CD4-positive, alpha-beta T cell treated with Interferon alpha-2 for 1 hour (primary cell): Measurements from ENCODE around the gene RHBDL1.

ENCODE experiments used
- DNase-seq, 2 donors: peaks; one replicate each; pipeline ENCODE4 v3.0.0-alpha.2; 2020 to 2022

RHBDL1 gene

DNA sequence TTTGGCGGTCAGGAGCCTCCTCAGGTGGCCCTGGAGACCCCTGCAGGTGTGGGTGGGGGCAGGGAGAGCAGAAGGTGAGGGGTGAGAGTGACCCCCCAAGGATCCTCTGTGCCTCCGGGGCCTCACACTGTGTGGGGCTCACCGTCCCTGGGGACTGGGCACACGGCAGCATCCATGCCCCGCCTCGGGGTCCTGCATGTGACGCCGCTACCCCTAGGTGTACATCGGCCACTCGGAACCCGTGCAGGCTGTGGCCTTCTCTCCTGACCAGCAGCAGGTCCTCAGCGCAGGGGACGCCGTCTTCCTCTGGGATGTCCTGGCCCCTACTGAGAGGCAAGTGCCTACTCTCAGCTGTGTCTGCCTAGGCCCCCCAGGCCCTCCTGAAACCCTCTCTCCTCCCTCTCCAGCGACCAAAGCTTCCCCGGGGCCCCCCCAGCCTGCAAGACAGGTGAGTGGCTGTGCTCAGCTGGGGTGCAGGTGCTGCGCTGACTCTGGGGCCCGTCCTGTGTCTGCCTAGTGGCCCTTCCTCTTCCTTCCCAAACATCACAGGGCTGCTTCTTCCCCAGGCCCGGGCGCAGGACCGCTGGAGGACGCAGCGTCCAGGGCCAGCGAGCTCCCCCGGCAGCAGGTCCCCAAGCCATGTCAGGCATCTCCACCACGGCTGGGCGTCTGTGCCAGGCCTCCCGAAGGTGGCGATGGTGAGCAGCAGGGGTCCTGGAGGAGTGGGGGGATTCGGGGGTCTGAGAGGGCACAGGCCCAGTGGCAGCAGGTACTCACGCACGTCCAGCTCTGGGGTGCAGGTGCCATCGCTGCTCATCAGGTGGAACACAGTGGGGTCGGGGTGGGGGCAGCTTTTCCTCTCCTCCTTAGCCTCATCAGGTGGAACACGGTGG is 16.5 kb upstream of the RHBDL1 start:
- no peak for DNase-seq

GRCh38 chr16:659618-660017 is 15.9 kb upstream of the RHBDL1 start:
- no peak for DNase-seq

DNA sequence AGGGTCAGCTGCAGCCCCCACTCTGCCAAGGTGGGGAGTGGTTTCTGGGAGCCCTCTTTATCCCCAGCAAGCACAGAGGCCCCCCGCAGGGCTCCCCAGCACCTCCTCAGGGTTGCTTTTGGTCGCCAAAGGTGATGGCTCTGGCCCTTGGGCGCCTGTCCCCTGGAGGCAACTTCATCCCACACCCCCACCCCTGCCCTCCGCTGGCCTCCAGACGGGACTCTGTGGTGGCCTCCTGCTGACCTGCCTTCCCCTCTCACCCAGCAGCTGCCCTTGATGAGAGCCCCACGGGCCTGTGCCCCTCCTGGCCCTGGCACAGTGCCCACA is 15.4 kb upstream of the RHBDL1 start:
- no peak for DNase-seq

GRCh38 chr16:660459-661183 is 14.8 kb upstream of the RHBDL1 start:
- DNase-seq, result peak; percentile 72 to 78

DNA sequence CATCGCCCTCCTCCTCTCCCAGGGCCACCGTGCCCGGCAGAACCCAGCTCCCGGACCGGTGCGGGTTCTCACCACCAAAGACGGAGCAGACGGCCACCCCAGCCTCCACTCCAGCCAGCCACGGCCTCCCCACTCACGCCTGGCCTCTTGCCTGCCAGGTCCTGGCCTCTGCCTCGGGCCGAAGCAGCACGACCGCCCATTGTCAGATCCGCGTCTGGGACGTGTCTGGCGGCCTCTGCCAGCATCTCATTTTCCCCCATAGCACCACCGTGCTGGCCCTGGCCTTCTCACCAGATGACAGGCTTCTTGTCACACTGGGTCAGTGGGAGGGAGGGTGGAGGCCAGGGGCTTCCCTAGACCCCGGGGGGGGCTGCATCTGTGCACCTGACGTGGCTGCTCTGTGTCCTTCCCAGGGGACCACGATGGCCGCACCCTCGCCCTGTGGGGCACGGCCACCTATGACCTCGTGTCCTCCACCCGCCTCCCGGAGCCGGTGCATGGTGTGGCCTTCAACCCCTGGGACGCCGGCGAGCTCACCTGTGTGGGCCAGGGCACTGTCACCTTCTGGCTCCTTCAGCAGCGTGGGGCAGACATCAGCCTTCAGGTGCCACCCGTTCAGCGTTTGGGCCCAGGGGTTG is 14.2 kb upstream of the RHBDL1 start:
- DNase-seq, result no peak

DNA sequence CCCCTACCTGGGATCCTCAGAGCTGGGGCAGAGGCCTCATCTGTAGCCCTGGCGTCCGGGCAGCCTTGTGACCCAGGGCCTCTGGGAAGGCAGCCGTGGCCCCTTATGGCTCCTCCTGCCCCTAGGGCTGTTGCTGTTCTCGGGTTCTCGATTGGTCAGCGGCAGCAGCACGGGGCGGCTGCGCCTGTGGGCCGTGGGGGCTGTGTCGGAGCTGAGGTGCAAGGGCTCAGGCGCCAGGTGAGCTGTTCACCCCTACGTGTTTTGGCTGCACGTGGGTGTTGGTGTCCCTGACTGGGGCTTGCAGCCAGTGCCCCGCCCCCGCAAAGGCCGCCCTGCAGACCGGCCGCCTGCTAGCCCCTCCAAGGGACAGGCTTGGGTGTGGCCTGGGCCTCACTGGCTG is 13.4 kb upstream of the RHBDL1 start:
- DNase-seq, result no peak

DNA sequence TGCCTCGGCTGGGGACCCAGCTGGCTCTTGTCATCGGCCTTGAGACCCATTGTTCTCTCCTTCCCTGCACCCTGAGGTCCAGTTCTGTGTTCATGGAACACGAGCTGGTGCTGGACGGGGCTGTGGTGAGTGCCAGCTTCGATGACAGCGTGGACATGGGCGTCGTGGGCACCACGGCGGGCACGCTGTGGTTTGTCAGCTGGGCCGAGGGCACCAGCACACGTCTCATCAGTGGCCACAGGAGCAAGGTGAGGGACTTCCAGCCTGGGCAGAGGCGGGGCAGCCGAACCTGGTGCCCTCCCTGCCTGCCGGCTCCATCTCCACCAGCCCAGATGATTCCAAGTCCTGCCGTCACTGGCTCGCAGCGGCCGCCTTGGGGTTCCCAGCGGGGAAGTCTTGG is 12.9 kb upstream of the RHBDL1 start:
- no peak for DNase-seq

DNA sequence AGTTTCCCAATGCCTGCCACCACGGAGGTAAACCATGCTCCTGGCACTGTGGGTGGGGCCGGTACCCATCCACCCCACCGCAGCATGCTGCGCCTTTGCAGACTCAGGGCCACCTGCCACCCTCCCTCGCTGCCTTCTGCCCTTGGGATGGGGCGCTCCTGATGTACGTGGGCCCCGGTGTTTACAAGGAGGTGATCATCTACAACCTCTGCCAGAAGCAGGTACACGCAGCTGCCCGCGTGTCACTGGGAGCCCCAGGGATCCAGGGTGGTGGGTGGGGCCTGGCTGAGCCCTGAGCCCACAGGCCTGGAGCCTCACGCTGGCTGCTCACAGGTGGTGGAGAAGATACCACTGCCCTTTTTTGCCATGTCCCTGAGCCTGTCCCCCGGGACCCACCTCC is 8.9 kb upstream of the RHBDL1 start:
- DNase-seq, result no peak

DNA sequence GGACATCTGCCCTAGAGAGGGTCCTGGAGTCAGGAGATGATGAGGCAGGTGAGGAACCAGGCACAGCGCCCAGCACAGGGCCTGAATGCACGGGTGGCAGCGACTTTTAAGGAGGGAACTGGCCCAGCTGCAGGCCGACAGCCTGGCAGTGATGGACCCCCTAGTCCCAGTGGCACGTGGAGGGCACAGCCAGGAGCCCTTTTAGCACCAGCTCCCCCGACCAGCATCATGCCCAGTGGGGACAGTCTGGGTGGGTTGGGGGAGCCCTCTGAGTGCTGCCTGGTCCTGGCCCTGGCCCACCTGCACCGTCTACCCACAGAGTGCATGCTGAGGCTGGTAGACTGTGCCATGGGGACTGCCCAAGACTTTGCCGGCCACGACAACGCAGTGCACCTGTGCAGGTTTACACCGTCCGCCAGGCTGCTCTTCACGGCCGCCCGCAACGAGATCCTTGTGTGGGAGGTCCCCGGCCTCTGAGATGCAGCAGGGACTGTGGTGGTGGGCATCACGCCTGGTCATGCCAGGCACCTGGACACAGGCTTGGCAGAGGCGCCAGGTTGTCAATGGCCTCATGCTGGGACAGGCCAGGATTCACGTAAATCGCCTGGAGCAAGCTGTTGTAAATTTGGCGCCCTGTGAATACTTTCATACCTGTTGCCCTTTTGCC is 8.2 kb upstream of the RHBDL1 start:
- no peak for DNase-seq

DNA sequence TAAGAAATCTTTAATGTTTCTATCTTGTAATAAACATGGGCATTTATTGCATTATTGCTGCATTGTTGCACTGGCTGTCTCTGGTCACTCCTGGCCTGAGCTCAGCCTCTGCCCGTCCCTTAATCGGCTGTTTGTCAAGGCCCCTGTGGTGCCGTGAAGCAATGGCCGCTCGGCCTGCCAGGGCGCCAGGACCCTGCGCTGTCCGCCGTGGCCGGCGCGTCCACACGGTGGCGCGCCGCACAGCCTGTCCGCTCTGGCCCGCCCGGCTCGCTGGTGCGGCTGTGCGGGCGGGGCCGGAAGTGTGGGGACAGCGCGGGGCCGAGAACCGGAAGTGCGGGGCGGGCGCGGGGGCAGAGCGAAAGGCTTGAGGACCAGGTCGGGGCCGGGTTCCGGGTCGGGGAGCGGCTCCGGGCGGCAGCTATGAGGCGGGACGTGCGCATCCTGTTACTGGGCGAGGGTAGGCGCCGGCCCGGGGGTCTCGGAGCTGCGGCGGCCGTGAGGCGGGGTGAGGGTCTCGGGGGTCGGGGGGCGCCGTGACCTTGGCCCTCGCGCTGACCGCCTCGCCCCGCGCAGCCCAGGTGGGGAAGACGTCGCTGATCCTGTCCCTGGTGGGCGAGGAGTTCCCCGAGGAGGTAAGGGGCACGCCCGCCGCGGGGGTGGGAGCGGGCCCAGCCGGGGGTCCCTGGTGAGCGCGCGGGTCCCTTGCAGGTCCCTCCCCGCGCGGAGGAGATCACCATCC is 7.5 kb upstream of the RHBDL1 start, which contains the start of gene RHOT2:
RHOT2 (plus strand) TSS at position 353 of the 739 bp plus-strand sequence; CDS start at position 421, 68 bp downstream.
- DNase-seq, result peak; percentile 92 to 94

- DNase-seq, result no peak
Observed at GRCh38 chr16:668519-669171, 6.8 kb upstream of the RHBDL1 start.

- no peak for DNase-seq
Observed at GRCh38 chr16:669666-670065, 5.8 kb upstream of the RHBDL1 start.

DNA sequence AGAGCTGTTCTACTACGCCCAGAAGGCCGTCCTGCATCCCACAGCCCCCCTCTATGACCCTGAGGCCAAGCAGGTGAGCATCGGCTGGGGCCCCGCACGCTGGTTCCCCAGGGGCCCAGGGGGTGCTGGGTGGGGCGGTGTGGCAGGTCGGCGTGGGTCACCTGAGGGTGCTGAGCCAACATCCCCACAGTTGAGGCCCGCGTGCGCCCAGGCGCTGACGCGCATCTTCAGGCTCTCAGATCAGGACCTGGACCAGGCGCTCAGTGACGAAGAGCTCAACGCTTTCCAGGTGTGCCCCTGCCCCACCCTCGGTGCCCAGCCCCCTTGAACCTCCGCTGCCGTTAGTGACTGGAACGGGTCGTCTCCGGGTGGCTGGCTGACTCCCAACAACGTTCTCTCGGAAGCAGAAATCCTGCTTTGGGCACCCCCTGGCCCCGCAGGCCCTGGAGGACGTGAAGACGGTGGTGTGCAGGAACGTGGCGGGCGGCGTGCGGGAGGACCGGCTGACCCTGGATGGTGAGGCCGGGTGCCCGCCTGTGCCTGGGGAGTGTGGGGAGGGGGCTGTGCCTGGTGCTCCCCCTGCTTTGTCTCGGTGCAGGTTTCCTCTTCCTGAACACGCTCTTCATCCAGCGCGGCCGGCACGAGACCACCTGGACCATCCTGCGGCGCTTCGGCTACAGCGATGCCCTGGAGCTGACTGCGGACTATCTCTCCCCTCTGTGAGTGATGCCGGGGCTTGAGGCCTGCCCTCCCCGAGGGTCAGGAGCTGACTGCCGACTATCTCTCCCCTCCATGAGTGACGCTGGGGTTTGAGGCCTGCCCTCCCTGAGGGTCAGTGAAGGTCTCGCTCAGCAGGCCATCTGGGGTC is 4.8 kb upstream of the RHBDL1 start:
- DNase-seq, result no peak

GRCh38 chr16:671353-672131 is 3.9 kb upstream of the RHBDL1 start:
- no peak for DNase-seq

DNA sequence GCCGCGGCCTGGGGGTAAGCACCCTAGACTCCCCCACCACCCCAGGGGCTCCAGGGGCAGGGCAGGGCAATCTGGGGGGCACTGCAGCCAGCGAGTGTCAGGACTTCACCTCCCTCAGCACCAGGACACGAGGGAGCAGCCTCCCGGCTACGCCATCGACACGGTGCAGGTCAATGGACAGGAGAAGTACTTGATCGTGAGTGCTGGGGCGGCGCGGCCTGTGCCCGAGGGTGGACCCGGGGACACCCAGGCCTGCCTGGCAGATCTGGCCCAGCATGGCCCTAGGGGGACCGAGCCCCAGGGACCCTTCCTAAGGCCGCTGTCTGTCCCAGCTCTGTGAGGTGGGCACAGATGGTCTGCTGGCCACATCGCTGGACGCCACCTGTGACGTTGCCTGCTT is 3.1 kb upstream of the RHBDL1 start:
- DNase-seq, result no peak

- no peak for DNase-seq
Observed at GRCh38 chr16:672851-673250, 2.6 kb upstream of the RHBDL1 start.

GRCh38 chr16:673399-673991 is 2.0 kb upstream of the RHBDL1 start:
- no peak for DNase-seq

GRCh38 chr16:674214-674881 is 1.1 kb upstream of the RHBDL1 start:
- no peak for DNase-seq
